MM.1S (cell line): ENCODE results near the gene DUSP28.
A peak's percentile ranks its signal among the peaks of the same experiment; 100 is the strongest.

Source experiments
- DNase-seq: peaks from one replicate; pipeline ENCODE4 v3.0.0-alpha.2; 2015
- H2AFZ ChIP-seq: fragments of 300-600 bp; sonication (generic); 2 replicates; pipeline ENCODE4 v1.6.0; 2016; ENCODE audit warnings: antibody characterized with exemption, low read length
- H3F3A ChIP-seq: fragments of 300-600 bp; sonication (generic); 2 replicates; pipeline ENCODE4 v1.6.1; 2016; ENCODE audit warnings: mild to moderate bottlenecking, antibody characterized with exemption, low read length, moderate library complexity, mixed read lengths; ENCODE audit not compliant: insufficient read depth
- H3K27ac ChIP-seq: fragments of 300-600 bp; sonication (generic); 2 replicates; pipeline ENCODE4 v1.5.1; 2016; ENCODE audit warnings: mild to moderate bottlenecking, low read length
- H3K27me3 ChIP-seq: fragments of 300-600 bp; sonication (generic); replicated peaks from 2 replicates; pipeline ENCODE4 v1.6.0; 2016; ENCODE audit warnings: low read length; ENCODE audit not compliant: insufficient read depth
- H3K36me3 ChIP-seq: fragments of 300-600 bp; sonication (generic); replicated peaks from 2 replicates; pipeline ENCODE4 v1.6.1; 2016; ENCODE audit warnings: mild to moderate bottlenecking, low read length, mixed read lengths; ENCODE audit not compliant: insufficient read depth
- H3K4me1 ChIP-seq: fragments of 300-600 bp; sonication (generic); 2 replicates; pipeline ENCODE4 v1.6.1; 2016; ENCODE audit warnings: low read length, mixed read lengths
- H3K4me2 ChIP-seq: fragments of 300-600 bp; sonication (generic); 2 replicates; pipeline ENCODE4 v1.6.0; 2016; ENCODE audit warnings: low read depth, low read length
- H3K4me3 ChIP-seq: fragments of 300-600 bp; sonication (generic); 2 replicates; pipeline ENCODE4 v1.5.1; 2016; ENCODE audit warnings: low read length, mixed read lengths
- H3K79me2 ChIP-seq: fragments of 300-600 bp; sonication (generic); 2 replicates; pipeline ENCODE4 v1.6.1; 2016; ENCODE audit warnings: mixed run types, low read length, mixed read lengths
- H3K9ac ChIP-seq: fragments of 300-600 bp; sonication (generic); 2 replicates; pipeline ENCODE4 v1.6.1; 2016; ENCODE audit warnings: low read length, mixed read lengths
- H3K9me2 ChIP-seq: fragments of 300-600 bp; sonication (generic); replicated peaks from 2 replicates; pipeline ENCODE4 v1.6.1; 2016; ENCODE audit warnings: mild to moderate bottlenecking, low read length, mixed read lengths; ENCODE audit not compliant: insufficient read depth
- H3K9me3 ChIP-seq: fragments of 300-600 bp; sonication (generic); replicated peaks from 2 replicates; pipeline ENCODE4 v1.6.1; 2016; ENCODE audit warnings: mild to moderate bottlenecking, low read length, mixed read lengths; ENCODE audit not compliant: insufficient read depth
- H4K20me1 ChIP-seq: fragments of 300-600 bp; sonication (generic); 2 replicates; pipeline ENCODE4 v1.6.1; 2016; ENCODE audit warnings: mild to moderate bottlenecking, low read length, moderate library complexity, mixed read lengths; ENCODE audit not compliant: insufficient read depth
- EZH2 ChIP-seq: fragments of 300-600 bp; sonication (generic); optimal IDR thresholded peaks from 2 replicates; pipeline ENCODE3; 2017; ENCODE audit warnings: low read depth, mild to moderate bottlenecking, antibody characterized with exemption, low read length, mixed read lengths
- EZH2phosphoT487 ChIP-seq: fragments of 300-600 bp; sonication (generic); IDR thresholded peaks from 2 replicates; pipeline ENCODE4 v1.6.1; 2018; ENCODE audit warnings: antibody characterized with exemption, low read length
- TF ChIP-seq, protein P1 (sequence below): fragments of 300-600 bp; sonication (generic); IDR thresholded peaks from 2 replicates; pipeline ENCODE4 v1.5.1; 2016; ENCODE audit warnings: antibody characterized with exemption, low read length, mixed read lengths

Gene DUSP28

DNA sequence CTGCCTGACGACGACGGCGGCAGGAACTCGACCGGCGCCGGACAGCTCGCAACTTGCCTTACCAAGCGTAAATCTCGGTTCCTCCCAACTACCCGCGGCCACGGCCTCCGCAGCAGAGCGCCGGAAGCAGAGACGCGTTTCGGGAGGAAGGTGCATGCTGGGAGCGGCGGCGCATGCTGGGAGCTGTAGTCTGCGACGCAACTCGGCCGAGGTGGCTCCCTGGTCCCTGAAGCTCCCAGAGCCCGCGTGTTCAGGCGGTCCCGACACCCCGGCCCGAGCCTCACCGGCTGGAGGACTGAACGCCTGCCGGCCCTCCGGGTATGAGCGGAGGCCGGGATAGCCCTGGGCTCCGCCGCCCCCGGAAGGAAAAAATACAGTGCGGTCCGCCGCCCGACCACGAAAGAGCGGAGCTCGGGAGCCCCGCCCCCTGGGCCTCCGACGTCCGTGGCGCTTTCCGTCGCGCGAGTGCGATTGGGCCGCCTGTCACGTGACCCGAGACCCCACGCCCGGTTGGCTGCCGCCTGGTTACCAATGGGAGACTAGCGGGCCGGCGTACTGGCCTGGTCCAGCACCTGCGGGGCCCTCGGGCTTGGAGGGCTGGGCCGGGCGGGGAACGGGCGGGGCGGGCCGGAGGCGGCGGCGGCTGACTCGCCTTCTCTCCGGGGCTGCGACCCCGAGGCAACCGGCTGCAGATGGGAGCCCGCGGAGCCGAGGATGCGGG is 26.2 kb downstream of the DUSP28 start, which contains the start of gene CAPN10:
Gene CAPN10, plus strand, starts transcription at position 537 of the 721 bp plus-strand sequence. Its CDS starts 178 bp downstream, at position 715.
- H3K36me3 ChIP-seq, result no peaks in the 10 kb centered on the region; the same call in 1 of the 2 replicates
- H3F3A ChIP-seq, result peaks cover 33% of the 10 kb centered on the region
- H3K4me3 ChIP-seq, result peak within 1 kb of the TSS; percentile 89
- H3K4me2 ChIP-seq, result peak within 1 kb of the TSS; percentile 91
- H3K27me3 ChIP-seq, result no peaks in the 10 kb centered on the region
- no peaks in the 10 kb centered on the region for H3K9me2 ChIP-seq
- peak; percentile 97 for DNase-seq
- no peaks in the 10 kb centered on the region for H4K20me1 ChIP-seq
- no peaks in the 10 kb centered on the region for H3K9me3 ChIP-seq
- peak within 1 kb of the TSS; percentile 70 for H2AFZ ChIP-seq
- H3K79me2 ChIP-seq, result peaks cover 78% of the 10 kb centered on the region
- peak within 1 kb of the TSS; percentile 98 for H3K9ac ChIP-seq
- peaks cover 32% of the 10 kb centered on the region for H3K4me1 ChIP-seq
- H3K27ac ChIP-seq, result peak within 1 kb of the TSS; percentile 98
- TF ChIP-seq, protein P1, sequence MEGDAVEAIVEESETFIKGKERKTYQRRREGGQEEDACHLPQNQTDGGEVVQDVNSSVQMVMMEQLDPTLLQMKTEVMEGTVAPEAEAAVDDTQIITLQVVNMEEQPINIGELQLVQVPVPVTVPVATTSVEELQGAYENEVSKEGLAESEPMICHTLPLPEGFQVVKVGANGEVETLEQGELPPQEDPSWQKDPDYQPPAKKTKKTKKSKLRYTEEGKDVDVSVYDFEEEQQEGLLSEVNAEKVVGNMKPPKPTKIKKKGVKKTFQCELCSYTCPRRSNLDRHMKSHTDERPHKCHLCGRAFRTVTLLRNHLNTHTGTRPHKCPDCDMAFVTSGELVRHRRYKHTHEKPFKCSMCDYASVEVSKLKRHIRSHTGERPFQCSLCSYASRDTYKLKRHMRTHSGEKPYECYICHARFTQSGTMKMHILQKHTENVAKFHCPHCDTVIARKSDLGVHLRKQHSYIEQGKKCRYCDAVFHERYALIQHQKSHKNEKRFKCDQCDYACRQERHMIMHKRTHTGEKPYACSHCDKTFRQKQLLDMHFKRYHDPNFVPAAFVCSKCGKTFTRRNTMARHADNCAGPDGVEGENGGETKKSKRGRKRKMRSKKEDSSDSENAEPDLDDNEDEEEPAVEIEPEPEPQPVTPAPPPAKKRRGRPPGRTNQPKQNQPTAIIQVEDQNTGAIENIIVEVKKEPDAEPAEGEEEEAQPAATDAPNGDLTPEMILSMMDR, result no peak
- no peak for TF ChIP-seq EZH2
- no peak for TF ChIP-seq EZH2phosphoT487

DNA sequence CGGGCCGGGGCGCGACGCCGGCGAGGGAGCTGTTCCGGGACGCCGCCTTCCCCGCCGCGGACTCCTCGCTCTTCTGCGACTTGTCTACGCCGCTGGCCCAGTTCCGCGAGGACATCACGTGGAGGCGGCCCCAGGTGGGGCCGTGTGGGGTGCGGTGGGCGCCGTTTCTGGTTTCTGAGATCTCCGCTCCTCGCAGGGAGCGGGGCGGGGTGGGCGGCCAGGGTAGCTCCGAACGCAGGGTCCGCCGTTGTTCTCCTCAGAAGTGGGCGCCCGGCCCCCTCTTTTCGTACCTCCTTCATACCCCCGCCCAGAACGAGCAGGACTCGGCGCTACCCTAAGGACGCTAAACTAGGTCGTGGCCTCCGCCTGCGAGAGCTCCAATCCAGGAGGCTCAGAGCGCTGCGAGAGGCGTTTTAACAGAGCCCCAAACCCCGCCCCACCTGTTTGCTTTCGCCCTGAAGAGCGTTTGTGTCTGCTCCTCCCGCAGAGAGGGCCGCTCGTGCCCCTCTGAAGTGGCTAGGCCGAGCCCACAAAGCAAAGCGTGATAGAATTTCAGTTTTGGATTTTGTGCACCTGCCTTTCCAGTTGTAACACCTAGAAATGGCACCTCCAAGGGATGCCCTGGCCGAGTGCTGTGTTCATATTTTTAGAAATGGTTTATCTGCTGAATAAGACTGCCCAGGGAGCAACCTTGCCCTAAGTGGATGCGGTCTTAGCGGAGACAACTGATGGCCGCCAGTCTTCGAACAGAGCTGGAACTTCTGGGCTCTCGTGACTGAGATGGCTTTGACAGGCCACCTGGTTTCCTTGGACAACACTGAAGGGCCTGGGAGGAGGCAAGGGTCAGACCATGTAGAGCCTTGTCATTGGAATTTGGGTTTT is 27.0 kb downstream of the DUSP28 start:
- Histone ChIP-seq H3K4me3 (peak overlapping the region; percentile 89), H3K79me2 (peaks cover 80% of the 10 kb centered on the region), H4K20me1 (no peaks in the 10 kb centered on the region), H3K9ac (peak overlapping the region; percentile 98), H3K36me3 (no peaks in the 10 kb centered on the region; the same call in 1 of the 2 replicates), H3K27ac (peak overlapping the region; percentile 98; the same call in 1 of the 2 replicates), H3K9me2 (no peaks in the 10 kb centered on the region), H3K4me1 (peaks cover 32% of the 10 kb centered on the region), H2AFZ (peak overlapping the region; percentile 70), H3K9me3 (no peaks in the 10 kb centered on the region), H3F3A (peaks cover 33% of the 10 kb centered on the region), H3K27me3 (no peaks in the 10 kb centered on the region), H3K4me2 (peak overlapping the region; percentile 91)
- TF ChIP-seq EZH2phosphoT487, result no peak
- TF ChIP-seq, protein P1, result no peak
- DNase-seq, result peak; percentile 80

DNA sequence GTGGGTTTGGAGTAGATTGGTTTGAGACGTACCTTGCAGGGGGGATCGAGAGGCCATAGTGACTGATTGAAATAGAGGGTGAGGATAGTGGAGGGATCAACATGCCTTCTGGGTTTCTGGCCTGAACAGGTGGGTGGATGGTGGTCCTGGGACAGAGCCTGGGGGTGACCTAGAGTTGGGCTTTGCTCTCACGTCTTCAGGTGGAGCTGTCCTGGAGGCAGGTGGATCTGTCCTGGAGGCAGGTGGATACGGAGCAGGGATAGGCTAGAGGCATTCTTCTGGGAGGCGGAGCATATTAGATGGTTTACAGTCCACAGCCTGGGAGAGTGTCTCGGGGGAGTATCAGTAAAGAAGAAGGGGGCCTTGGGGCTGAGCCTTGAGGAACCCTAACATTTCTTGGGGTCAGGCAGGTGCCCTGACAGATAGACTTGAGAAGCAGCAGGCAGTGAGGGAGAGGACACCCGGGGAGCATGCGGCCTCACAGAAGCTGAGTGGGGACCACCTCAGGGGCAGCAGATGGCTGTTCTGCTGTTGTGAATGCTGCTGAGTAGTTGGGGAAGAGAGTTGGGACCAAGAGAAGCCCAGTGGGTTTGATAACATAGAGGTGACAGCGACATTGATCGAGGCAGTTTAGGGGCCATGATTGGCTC is 28.0 kb downstream of the DUSP28 start:
- H3K27me3 ChIP-seq, result no peaks in the 10 kb centered on the region
- H3K36me3 ChIP-seq, result no peaks in the 10 kb centered on the region; the same call in 1 of the 2 replicates
- peak overlapping the region; percentile 91 for H3K4me2 ChIP-seq
- no peaks in the 10 kb centered on the region for H3K9me2 ChIP-seq
- TF ChIP-seq EZH2 (no peak), EZH2phosphoT487 (no peak)
- TF ChIP-seq, protein P1, result no peak
- DNase-seq, result no peak
- H3K9me3 ChIP-seq, result no peaks in the 10 kb centered on the region
- H3K4me1 ChIP-seq, result peaks cover 25% of the 10 kb centered on the region
- peaks cover 80% of the 10 kb centered on the region for H3K79me2 ChIP-seq
- peaks cover 33% of the 10 kb centered on the region for H3F3A ChIP-seq
- peak overlapping the region; percentile 98; the same call in 1 of the 2 replicates for H3K9ac ChIP-seq
- H3K4me3 ChIP-seq, result peak overlapping the region; percentile 89
- no peak overlapping the region for H3K27ac ChIP-seq
- H2AFZ ChIP-seq, result no peak overlapping the region
- no peaks in the 10 kb centered on the region for H4K20me1 ChIP-seq
